ENCODE results near the gene TRPV5. TPM values are rescaled to one million over a fixed set of nuclear protein-coding genes. Genes with fewer than 3 reads are reported as not detected.

The TRPV5 gene
- total RNA-seq, 4 donors from 2014 or later = not detected

DNA sequence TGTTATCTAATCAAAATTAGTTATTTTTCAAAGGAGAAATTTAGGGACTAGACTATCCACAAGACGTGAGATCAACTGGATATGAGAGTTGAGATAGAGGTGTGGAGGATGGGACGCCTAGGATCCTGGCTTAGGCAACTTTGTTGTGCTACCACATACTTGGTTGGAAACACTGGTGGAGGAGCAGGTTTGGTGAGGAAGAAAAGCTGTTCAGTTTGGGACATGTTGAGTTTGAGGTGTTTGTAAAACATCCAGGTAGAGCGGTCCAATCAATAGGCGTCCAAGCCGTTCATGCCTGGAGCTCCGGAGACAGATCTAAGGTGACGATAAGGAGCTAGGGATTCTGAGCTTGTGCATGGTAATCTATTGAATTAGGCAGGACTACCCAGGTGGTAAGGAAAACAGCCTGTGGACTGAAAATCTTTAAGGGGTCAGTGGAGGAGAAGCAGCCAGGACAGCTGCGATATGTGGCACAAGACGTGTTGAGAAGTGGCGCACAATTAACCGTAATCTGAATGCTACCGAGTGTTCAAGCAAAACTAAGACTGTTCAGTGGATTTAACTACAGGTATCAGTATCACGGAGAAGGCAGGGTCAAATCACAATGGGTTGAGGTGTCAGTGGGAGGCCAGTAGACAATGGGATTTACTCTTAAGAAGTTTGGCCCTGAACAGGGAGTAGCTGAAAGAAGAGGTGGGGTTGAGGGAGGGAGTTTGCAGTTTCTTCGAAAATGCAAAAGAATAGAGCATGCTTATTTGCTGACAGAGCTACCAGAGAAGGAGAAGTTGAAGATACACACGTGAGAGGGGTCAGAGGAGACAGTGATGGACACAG is 31.9 kb downstream of the TRPV5 start:
- Histone ChIP-seq H3K27ac (no peak overlapping the region), H3K4me3 (no peak overlapping the region), H3K27me3 (no peaks in the 10 kb centered on the region), H3K4me1 (no peaks in the 10 kb centered on the region), H3K9me3 (no peaks in the 10 kb centered on the region), H3K36me3 (no peaks in the 10 kb centered on the region)
- intact Hi-C loops (cut with DNase I; ENCODE audit: low total_unique reads) (no loop called here), in situ Hi-C loops (cut with MboI; ENCODE audit: low sequenced_read_pairs in 4 of 4) (no loop called here)
- ATAC-seq (no peak), DNase-seq (no peak)
- no peak for TF ChIP-seq POLR2A (IDR thresholded peaks at IDR 0.05)
- TF ChIP-seq, protein P1, sequence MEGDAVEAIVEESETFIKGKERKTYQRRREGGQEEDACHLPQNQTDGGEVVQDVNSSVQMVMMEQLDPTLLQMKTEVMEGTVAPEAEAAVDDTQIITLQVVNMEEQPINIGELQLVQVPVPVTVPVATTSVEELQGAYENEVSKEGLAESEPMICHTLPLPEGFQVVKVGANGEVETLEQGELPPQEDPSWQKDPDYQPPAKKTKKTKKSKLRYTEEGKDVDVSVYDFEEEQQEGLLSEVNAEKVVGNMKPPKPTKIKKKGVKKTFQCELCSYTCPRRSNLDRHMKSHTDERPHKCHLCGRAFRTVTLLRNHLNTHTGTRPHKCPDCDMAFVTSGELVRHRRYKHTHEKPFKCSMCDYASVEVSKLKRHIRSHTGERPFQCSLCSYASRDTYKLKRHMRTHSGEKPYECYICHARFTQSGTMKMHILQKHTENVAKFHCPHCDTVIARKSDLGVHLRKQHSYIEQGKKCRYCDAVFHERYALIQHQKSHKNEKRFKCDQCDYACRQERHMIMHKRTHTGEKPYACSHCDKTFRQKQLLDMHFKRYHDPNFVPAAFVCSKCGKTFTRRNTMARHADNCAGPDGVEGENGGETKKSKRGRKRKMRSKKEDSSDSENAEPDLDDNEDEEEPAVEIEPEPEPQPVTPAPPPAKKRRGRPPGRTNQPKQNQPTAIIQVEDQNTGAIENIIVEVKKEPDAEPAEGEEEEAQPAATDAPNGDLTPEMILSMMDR (IDR thresholded peaks at IDR 0.05 in 4 of 5, conservative IDR thresholded peaks at IDR 0.05 in 1 of 5) = no peak

DNA sequence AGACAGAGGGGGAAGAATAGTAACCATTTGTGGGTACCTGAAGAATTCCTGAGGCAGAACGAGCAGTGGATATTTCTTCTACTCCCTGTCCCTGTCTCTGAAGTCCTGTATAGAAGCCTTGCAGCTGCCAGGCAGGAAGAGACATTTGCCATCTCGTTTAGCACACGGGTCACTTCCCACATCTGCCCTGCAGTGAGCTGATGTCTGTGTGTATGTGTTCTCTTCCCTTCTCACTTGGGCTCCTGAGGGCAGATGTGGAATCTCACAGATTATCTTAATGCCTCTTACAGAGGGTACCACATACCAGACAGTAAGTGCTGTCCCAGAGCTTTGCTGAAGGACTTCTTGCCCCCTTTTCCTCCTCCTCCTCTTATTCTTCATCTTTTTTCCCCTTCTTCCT is 33.9 kb downstream of the TRPV5 start:
- TF ChIP-seq, protein P1 (IDR thresholded peaks at IDR 0.05 in 4 of 5, conservative IDR thresholded peaks at IDR 0.05 in 1 of 5) = no peak
- no peak for TF ChIP-seq POLR2A (IDR thresholded peaks at IDR 0.05)

DNA sequence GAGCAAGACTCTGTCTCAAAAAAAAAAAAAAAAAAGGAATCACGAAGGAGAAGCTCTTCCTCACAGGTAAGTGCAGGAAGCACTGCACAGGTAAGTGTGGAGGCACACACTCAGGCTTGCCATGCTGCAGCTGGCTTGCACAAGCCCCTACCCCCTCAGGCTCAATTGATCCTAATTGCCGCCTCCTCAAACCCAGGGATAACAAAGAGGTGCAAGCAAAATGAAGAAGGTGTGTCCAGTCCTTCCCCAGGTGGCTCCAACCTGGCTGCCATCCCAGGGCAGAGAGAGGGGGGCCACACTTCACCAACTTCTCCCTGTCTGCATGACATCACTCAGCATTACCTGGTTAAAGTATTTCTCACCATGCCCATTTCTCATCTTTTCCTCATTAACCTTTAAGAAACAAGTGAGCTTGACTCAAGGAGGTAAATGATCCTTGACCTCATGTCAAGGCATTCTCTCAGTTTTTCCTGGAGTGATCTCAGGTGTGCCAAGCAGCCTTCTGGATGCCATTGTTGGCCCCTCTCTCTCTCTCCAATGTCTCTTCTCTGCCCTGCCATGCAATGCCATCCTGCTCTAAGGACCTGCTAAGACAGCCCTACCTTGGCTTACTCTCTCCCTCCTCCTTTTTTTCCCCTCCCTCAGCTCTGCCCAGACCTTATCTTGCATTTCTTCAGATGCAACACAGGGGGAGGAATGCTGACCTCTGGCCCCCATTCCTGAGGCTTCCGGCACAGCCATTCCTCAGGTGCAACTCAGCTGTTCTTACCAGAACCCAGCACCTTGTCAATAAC is 35.0 kb downstream of the TRPV5 start:
- Histone ChIP-seq H3K9me3 (no peaks in the 10 kb centered on the region), H3K27me3 (no peaks in the 10 kb centered on the region), H3K36me3 (no peaks in the 10 kb centered on the region), H3K4me3 (no peak overlapping the region), H3K27ac (no peak overlapping the region), H3K4me1 (no peaks in the 10 kb centered on the region)
- no peak for DNase-seq
- ATAC-seq = no peak
- TF ChIP-seq POLR2A (IDR thresholded peaks at IDR 0.05) = no peak
- TF ChIP-seq, protein P1 (IDR thresholded peaks at IDR 0.05 in 4 of 5, conservative IDR thresholded peaks at IDR 0.05 in 1 of 5) = no peak
- in situ Hi-C loops (cut with MboI; ENCODE audit: low sequenced_read_pairs in 4 of 4) (no loop called here), intact Hi-C loops (cut with DNase I; ENCODE audit: low total_unique reads) (no loop called here)

More for the DNA sequence above, 33.9 kb downstream of the TRPV5 start:
- H3K27ac ChIP-seq = no peak overlapping the region
- in situ Hi-C loops (cut with MboI; ENCODE audit: low sequenced_read_pairs in 4 of 4) (no loop called here), intact Hi-C loops (cut with DNase I; ENCODE audit: low total_unique reads) (no loop called here)
- no peaks in the 10 kb centered on the region for H3K9me3 ChIP-seq
- ATAC-seq = no peak
- no peaks in the 10 kb centered on the region for H3K36me3 ChIP-seq
- no peaks in the 10 kb centered on the region for H3K4me1 ChIP-seq
- H3K4me3 ChIP-seq = no peak overlapping the region
- no peaks in the 10 kb centered on the region for H3K27me3 ChIP-seq
- DNase-seq = no peak

DNA sequence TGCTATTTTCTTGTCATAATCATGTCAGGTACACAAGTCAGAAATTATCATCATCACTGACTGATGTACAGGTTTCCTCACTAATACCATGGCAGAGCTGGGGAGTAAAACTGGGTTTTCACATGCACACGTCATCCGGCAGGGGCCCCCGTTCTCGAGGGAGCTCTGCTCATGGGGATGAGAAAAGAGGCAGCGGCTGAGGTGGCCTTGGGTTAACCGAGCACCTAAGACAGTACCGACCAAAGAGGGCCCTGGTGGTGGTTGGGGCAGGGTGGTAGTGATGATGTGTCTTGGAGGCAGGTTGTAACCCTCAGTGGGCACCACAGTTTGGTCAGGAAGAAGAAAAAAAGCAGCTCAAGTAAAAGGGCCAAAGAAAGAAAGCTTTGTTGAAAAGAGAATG is 35.9 kb downstream of the TRPV5 start:
- Histone ChIP-seq H3K4me3 (no peak overlapping the region), H3K36me3 (no peaks in the 10 kb centered on the region), H3K4me1 (no peaks in the 10 kb centered on the region), H3K9me3 (no peaks in the 10 kb centered on the region), H3K27me3 (no peaks in the 10 kb centered on the region), H3K27ac (no peak overlapping the region)
- TF ChIP-seq POLR2A (IDR thresholded peaks at IDR 0.05) = no peak
- TF ChIP-seq, protein P1 (IDR thresholded peaks at IDR 0.05 in 4 of 5, conservative IDR thresholded peaks at IDR 0.05 in 1 of 5) = no peak
- ATAC-seq (no peak), DNase-seq (no peak)
- in situ Hi-C loops (cut with MboI; ENCODE audit: low sequenced_read_pairs in 4 of 4) (no loop called here), intact Hi-C loops (cut with DNase I; ENCODE audit: low total_unique reads) (no loop called here)

Data from gastrocnemius medialis (tissue), 4 donors.